GM23338 (cell line): Measurements from ENCODE around the gene TARS3.
A peak's percentile ranks its signal among the peaks of the same experiment; 100 is the strongest.

Source experiments
- CTCF ChIP-seq, 2 experiments: fragments of 200-600 bp in 1 of 2; sonication (generic) in 1 of 2; conservative IDR thresholded peaks; 2 replicates each; pipeline versions ENCODE4 v1.5.1 to v1.6.1; 2016 to 2017; ENCODE audit warnings: antibody characterized with exemption in 2 of 2, low read depth in 2 of 2, mild to moderate bottlenecking in 2 of 2, moderate library complexity in 1 of 2
- EZH2 ChIP-seq: fragments of 200-600 bp; sonication (generic); IDR thresholded peaks from one replicate; pipeline ENCODE4 v1.8.0; 2017; ENCODE audit warnings: antibody characterized with exemption, mild to moderate bottlenecking, low read depth; ENCODE audit not compliant: unreplicated experiment
- TF ChIP-seq, protein P1 (sequence below): IDR thresholded peaks from one replicate; pipeline ENCODE4 v1.6.1; 2018; ENCODE audit warnings: antibody characterized with exemption; ENCODE audit not compliant: unreplicated experiment

DNA sequence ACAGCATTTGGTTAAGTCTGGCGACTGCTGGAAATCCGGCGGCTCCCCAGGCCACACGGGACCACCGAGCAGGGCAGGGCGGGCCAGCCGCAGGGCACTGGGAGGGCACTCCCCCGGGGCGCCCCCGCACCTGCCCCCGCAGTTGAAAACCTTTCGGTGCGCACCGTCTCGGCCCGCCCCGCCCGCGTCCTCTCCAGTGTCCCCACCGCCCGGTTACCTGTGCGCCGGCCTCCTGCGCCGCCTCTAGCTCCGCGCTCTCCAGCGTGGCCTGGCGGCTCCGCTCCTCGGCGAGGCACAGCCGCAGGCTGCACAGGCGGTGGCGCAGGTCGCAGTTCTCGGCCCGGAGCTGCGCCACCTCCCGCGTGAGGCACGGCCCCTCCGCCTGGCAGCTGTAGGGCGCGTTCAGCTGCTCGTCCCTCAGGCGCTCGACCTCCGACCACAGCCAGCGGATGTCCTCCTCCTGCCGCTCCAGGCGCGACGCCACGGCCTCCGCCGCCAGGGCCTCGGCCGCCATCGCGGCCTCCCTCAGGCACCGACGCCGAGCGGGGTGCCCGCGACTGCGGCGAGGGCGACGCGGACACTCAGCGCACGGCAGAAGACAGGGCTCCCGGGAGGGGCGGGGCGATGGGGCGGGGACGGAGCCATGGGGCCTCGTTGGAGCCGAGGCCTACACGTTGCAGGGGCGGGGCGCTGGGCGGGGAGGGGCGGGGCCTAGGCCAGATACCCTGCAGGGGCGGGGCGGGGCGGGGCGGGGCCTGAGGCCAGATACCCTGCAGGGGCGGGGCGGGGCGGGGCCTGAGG lies at the start of gene TARS3:
- no peak for TF ChIP-seq EZH2
- TF ChIP-seq CTCF (conservative IDR thresholded peaks at IDR 0.05; ENCODE audit: low read depth in 2 of 2), result peak in 1 of 2 experiments; percentile 21; a peak in 1 of 4 replicates
- TF ChIP-seq, protein P1, sequence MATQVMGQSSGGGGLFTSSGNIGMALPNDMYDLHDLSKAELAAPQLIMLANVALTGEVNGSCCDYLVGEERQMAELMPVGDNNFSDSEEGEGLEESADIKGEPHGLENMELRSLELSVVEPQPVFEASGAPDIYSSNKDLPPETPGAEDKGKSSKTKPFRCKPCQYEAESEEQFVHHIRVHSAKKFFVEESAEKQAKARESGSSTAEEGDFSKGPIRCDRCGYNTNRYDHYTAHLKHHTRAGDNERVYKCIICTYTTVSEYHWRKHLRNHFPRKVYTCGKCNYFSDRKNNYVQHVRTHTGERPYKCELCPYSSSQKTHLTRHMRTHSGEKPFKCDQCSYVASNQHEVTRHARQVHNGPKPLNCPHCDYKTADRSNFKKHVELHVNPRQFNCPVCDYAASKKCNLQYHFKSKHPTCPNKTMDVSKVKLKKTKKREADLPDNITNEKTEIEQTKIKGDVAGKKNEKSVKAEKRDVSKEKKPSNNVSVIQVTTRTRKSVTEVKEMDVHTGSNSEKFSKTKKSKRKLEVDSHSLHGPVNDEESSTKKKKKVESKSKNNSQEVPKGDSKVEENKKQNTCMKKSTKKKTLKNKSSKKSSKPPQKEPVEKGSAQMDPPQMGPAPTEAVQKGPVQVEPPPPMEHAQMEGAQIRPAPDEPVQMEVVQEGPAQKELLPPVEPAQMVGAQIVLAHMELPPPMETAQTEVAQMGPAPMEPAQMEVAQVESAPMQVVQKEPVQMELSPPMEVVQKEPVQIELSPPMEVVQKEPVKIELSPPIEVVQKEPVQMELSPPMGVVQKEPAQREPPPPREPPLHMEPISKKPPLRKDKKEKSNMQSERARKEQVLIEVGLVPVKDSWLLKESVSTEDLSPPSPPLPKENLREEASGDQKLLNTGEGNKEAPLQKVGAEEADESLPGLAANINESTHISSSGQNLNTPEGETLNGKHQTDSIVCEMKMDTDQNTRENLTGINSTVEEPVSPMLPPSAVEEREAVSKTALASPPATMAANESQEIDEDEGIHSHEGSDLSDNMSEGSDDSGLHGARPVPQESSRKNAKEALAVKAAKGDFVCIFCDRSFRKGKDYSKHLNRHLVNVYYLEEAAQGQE, result peak; percentile 18
